B cell (primary cell): ENCODE results near the gene ADK.

Experiments
- CTCF ChIP-seq: fragments of 200-600 bp; IDR thresholded peaks from one replicate; pipeline ENCODE4 v1.8.0; 2022; ENCODE audit warnings: antibody characterized with exemption, mild to moderate bottlenecking
- EZH2 ChIP-seq: IDR thresholded peaks from 2 replicates; pipeline ENCODE4 v1.6.1; 2012; ENCODE audit warnings: borderline replicate concordance, low read depth, mild to moderate bottlenecking, moderate library complexity, low read length; ENCODE audit not compliant: insufficient read depth, poor library complexity, severe bottlenecking

GRCh38 chr10:74733612-74734011, 582.6 kb downstream of the ADK start:
- TF ChIP-seq CTCF = no peak
- no peak for TF ChIP-seq EZH2
